HG03439 (cell line): Measurements from ENCODE around the gene BPGM.

Experiments
- ATAC-seq: cut with Tn5 transposase; IDR thresholded peaks from one replicate; pipeline ENCODE4 v1.9.1; 2021; ENCODE audit warnings: mild to moderate bottlenecking, moderate library complexity; ENCODE audit not compliant: unreplicated experiment

The BPGM gene

GRCh38 chr7:134714470-134715205 lies 68.0 kb downstream of the BPGM start:
- no peak for ATAC-seq

DNA sequence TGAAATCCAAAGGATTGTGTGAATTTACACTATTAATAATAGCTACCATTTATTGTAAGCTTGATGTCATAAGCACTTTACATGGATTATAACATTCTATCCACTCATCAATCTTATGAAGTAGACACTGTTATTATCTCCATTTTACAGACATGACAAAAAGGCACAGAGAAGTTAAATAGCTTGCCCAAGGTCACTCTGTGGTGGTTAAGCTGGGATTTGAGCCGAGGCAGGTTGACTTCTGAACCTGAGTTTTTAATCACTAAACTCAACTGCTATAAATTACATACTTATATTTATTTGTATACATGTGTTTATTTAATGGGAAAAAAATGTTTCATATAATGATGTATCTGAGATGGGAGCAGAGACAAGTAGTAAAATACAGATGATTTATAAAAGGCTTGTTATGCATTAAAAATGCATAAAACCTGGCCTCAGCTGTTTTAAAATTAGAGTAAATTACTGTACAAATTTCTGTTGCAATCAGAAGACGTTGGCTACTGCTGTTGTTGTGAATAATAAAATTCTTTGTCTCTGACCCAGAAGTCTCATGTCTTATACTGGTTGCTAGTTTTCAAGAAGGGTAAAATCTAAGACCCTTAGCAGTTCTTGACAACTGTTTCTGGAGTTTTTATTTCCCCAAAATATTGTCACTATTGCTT lies 71.7 kb downstream of the BPGM start:
- no peak for ATAC-seq

DNA sequence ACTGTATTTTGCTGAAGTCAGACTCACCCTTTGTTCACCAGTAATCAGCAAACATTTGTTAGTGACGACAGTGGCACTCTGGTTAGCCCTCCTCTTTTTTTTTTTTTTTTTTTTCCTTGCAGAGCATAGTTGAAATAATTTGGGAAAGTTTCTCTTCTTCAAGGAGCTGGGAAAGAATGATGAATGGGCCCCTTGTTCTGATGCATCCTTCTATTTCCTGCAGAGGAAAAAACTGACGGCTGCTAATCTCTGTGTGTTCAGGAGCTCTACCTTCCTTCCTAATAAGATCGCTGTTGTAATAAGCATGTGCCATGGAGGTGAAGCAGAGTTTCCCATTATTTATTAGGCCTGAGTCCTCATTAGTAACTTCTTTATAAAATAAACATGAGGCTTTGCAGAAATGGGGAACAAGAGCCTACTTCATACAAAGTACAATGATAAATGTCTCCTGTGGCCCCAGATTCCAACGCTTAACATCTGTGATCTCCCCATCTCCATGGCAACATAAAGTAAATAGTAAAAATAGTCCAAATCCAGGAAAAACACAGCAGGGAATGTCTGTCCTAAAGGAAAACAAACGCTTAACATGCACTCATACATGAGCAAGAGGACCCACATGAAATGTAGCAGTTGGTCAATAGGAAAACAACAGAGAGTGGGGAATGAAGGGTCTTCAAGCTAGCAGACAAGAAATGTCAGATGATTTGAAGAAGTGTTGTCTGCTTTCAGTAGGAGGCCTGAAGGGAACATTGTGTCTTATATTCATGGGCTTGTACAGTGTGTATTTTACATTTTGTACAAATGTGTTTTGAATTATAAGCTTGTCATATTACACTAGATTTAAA lies 73.7 kb downstream of the BPGM start:
- ATAC-seq: no peak

GRCh38 chr7:134721171-134721570 lies 74.5 kb downstream of the BPGM start:
- no peak for ATAC-seq

DNA sequence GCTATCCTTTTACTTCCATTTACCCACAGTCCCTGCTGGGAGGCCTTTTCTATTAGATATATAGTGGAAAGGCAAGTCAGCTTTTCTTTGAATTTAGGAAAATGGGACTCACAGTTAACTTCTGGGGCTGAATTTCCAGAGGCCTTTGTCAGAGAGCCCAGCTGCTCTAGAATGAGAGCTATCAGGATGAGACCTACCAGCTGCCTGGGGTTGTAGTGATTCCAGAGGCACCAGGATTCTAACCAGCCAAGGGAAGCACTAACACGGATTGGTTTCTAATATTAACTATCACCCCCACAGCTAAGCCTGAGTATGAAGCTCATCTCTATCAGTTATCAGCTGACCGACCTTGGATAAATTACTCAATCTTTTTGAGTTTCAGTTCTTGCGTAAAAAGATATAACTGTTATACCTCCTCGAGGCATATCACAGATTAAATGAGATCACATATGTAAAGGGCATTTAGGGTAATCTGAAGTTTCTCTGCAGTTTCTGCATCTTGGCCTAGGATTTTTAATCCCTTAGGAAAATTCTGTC lies 76.2 kb downstream of the BPGM start:
- no peak for ATAC-seq

DNA sequence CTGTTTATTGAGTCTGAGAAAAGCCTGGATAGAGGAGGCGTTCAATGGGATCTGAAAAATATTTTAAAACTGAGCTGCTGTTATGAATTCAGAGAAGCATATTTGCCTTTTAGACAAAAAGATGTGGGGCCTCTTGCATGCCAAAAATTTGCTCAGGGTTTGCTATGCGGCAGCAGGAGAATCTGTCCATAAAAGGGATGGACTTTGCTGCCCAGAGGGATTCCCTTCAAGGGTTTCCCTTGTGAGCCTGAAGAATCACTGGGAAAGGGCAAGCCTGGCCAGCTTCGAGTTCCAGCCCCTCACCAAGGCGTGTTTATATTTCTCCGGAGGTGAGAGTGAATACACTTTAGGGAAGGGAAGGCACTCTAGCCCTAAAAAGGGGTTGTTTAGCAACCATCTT lies 77.2 kb downstream of the BPGM start:
- ATAC-seq: no peak

- no peak for ATAC-seq
Observed at GRCh38 chr7:134724606-134725005, 78.0 kb downstream of the BPGM start.

GRCh38 chr7:134726581-134726980 lies 79.9 kb downstream of the BPGM start:
- no peak for ATAC-seq

GRCh38 chr7:134727711-134728110 lies 81.1 kb downstream of the BPGM start:
- no peak for ATAC-seq
